Gastrocnemius medialis (tissue), 4 donors: ENCODE measurements around the gene BRINP1.

Source experiments
- POLR2A ChIP-seq, 2 donors: fragments of 450-650 bp; IDR thresholded peaks; one replicate each; pipeline ENCODE4 v1.6.1; 2017; ENCODE audit warnings: antibody characterized with exemption in 2 of 2, mild to moderate bottlenecking in 2 of 2, moderate library complexity in 2 of 2
- TF ChIP-seq, protein P1 (sequence below), 5 experiments: fragments of 450-650 bp in 3 of 5; fragments of 200-600 bp in 2 of 5; sonication (generic) in 2 of 5; IDR thresholded peaks in 4 of 5; conservative IDR thresholded peaks in 1 of 5; 1 replicate in 4 of 5; 2 replicates in 1 of 5; pipeline ENCODE4 v1.5.1; 2016 to 2019; ENCODE audit warnings: antibody characterized with exemption in 5 of 5, mild to moderate bottlenecking in 3 of 5, moderate library complexity in 3 of 5

GRCh38 chr9:119117409-119117808 lies 251.8 kb downstream of the BRINP1 start:
- TF ChIP-seq, protein P1, sequence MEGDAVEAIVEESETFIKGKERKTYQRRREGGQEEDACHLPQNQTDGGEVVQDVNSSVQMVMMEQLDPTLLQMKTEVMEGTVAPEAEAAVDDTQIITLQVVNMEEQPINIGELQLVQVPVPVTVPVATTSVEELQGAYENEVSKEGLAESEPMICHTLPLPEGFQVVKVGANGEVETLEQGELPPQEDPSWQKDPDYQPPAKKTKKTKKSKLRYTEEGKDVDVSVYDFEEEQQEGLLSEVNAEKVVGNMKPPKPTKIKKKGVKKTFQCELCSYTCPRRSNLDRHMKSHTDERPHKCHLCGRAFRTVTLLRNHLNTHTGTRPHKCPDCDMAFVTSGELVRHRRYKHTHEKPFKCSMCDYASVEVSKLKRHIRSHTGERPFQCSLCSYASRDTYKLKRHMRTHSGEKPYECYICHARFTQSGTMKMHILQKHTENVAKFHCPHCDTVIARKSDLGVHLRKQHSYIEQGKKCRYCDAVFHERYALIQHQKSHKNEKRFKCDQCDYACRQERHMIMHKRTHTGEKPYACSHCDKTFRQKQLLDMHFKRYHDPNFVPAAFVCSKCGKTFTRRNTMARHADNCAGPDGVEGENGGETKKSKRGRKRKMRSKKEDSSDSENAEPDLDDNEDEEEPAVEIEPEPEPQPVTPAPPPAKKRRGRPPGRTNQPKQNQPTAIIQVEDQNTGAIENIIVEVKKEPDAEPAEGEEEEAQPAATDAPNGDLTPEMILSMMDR (IDR thresholded peaks at IDR 0.05 in 4 of 5, conservative IDR thresholded peaks at IDR 0.05 in 1 of 5): no peak
- no peak for TF ChIP-seq POLR2A (IDR thresholded peaks at IDR 0.05)
